Osteocyte (in vitro differentiated cells): ENCODE measurements around the gene FBXO34. TPM values are rescaled to one million over a fixed set of nuclear protein-coding genes. Genes with fewer than 3 reads are reported as not detected.
A peak's percentile ranks its signal among the peaks of the same experiment; 100 is the strongest.

Source experiments
- DNase-seq: peaks from one replicate; pipeline ENCODE4 v3.0.0; 2021; ENCODE audit warnings: mixed read lengths; ENCODE audit not compliant: unreplicated experiment; ENCODE audit errors: extremely low spot score
- H3K27ac Mint-ChIP-seq: one replicate; pipeline ENCODE4 v1.8.0; 2021; ENCODE audit warnings: mild to moderate bottlenecking, mixed read lengths; ENCODE audit not compliant: unreplicated experiment
- H3K27me3 Mint-ChIP-seq: one replicate; pipeline ENCODE4 v1.8.0; 2021; ENCODE audit warnings: mixed read lengths; ENCODE audit not compliant: unreplicated experiment
- H3K36me3 Mint-ChIP-seq: one replicate; pipeline ENCODE4 v1.8.0; 2021; ENCODE audit warnings: mixed read lengths; ENCODE audit not compliant: unreplicated experiment
- H3K4me1 Mint-ChIP-seq: one replicate; pipeline ENCODE4 v1.8.0; 2021; ENCODE audit warnings: mixed read lengths; ENCODE audit not compliant: unreplicated experiment
- H3K4me3 Mint-ChIP-seq: one replicate; pipeline ENCODE4 v1.8.0; 2021; ENCODE audit warnings: mild to moderate bottlenecking, moderate library complexity, mixed read lengths; ENCODE audit not compliant: unreplicated experiment
- H3K9me3 Mint-ChIP-seq: one replicate; pipeline ENCODE4 v1.8.0; 2021; ENCODE audit warnings: mixed read lengths; ENCODE audit not compliant: unreplicated experiment
- total RNA-seq: library from RNA; stranded (reverse); gene quantifications from 2 replicates; pipeline ENCODE4 v1.2.1, GENCODE V29; 2021
- TF ChIP-seq, protein P1 (sequence below): fragments of 200-600 bp; sonication (generic); IDR thresholded peaks from 2 replicates; pipeline ENCODE4 v1.5.0; 2021; ENCODE audit warnings: antibody characterized with exemption, mild to moderate bottlenecking, moderate library complexity

Gene FBXO34
- total RNA-seq, 1 donor from 2014 or later: 16.4 TPM

DNA sequence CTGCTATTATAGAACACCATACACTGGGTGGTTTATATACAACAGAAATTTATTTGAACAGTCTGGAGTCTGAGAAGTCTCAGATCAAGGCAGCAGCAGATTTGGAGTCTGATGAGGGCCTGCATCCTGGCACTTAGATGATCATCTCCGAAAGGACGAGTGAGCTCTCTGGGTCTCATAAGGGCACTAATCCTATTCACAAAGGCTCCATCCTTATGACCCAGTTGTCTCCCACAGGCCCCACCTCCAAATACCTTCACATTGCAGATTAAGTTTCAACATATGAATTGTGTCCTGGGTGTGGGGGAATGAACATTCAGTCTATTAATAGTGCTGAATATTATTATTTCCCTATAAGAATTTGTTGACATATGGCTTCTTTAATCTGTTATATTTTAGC lies 53.6 kb downstream of the FBXO34 start:
- TF ChIP-seq, protein P1, sequence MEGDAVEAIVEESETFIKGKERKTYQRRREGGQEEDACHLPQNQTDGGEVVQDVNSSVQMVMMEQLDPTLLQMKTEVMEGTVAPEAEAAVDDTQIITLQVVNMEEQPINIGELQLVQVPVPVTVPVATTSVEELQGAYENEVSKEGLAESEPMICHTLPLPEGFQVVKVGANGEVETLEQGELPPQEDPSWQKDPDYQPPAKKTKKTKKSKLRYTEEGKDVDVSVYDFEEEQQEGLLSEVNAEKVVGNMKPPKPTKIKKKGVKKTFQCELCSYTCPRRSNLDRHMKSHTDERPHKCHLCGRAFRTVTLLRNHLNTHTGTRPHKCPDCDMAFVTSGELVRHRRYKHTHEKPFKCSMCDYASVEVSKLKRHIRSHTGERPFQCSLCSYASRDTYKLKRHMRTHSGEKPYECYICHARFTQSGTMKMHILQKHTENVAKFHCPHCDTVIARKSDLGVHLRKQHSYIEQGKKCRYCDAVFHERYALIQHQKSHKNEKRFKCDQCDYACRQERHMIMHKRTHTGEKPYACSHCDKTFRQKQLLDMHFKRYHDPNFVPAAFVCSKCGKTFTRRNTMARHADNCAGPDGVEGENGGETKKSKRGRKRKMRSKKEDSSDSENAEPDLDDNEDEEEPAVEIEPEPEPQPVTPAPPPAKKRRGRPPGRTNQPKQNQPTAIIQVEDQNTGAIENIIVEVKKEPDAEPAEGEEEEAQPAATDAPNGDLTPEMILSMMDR: no peak
- H3K4me3 Mint-ChIP-seq: no peak overlapping the region
- H3K36me3 Mint-ChIP-seq: peaks cover 9% of the 10 kb centered on the region
- H3K4me1 Mint-ChIP-seq: peaks cover 10% of the 10 kb centered on the region
- DNase-seq: no peak
- no peaks in the 10 kb centered on the region for H3K9me3 Mint-ChIP-seq
- H3K27me3 Mint-ChIP-seq: no peaks in the 10 kb centered on the region
- no peak overlapping the region for H3K27ac Mint-ChIP-seq

DNA sequence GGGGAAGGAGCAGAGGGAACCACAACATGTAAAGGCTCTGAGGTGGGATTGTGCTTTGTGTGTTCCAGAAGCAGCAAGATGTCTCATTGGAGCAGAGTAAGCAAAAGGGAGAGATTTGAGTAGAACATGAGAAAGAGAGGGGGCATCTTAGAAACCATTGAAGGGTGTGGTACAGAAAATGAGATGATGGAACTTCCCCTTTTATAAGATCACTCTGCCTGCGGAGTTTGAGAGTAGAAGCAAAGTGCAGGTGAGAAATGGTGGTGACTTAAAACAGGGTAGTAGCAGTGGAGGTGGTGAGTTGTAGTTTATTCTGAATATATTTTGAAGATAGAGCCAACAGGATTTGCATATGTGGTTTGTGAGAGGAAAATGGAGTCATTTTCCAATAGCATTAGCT lies 56.0 kb downstream of the FBXO34 start:
- Mint-ChIP-seq H3K27me3 (no peaks in the 10 kb centered on the region), H3K9me3 (no peaks in the 10 kb centered on the region), H3K27ac (no peak overlapping the region), H3K4me1 (peaks cover 12% of the 10 kb centered on the region), H3K36me3 (peaks cover 9% of the 10 kb centered on the region), H3K4me3 (no peak overlapping the region)
- TF ChIP-seq, protein P1: no peak
- DNase-seq: no peak

DNA sequence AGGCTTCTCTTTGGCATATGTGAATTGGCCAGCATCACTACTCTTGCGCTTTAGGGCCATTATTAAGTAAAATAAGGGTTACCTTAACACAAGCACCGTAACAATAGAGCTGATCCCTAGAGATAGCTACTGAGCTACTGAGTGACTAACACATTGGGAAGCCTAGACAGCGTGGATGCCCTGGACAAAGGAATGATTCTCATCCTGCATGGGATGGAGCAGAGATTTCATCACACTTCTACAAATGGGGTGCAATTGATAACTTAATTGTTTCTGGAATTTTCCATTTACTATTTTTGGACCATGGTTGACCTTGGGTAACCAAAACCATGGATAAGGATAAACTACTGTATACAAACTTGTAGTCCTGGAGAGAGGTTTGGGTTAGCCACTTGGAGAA lies 57.1 kb downstream of the FBXO34 start:
- peaks cover 22% of the 10 kb centered on the region for H3K4me1 Mint-ChIP-seq
- TF ChIP-seq, protein P1: no peak
- peaks cover 8% of the 10 kb centered on the region for H3K36me3 Mint-ChIP-seq
- no peak overlapping the region for H3K27ac Mint-ChIP-seq
- DNase-seq: no peak
- H3K27me3 Mint-ChIP-seq: no peaks in the 10 kb centered on the region
- H3K9me3 Mint-ChIP-seq: no peaks in the 10 kb centered on the region
- H3K4me3 Mint-ChIP-seq: no peak overlapping the region

DNA sequence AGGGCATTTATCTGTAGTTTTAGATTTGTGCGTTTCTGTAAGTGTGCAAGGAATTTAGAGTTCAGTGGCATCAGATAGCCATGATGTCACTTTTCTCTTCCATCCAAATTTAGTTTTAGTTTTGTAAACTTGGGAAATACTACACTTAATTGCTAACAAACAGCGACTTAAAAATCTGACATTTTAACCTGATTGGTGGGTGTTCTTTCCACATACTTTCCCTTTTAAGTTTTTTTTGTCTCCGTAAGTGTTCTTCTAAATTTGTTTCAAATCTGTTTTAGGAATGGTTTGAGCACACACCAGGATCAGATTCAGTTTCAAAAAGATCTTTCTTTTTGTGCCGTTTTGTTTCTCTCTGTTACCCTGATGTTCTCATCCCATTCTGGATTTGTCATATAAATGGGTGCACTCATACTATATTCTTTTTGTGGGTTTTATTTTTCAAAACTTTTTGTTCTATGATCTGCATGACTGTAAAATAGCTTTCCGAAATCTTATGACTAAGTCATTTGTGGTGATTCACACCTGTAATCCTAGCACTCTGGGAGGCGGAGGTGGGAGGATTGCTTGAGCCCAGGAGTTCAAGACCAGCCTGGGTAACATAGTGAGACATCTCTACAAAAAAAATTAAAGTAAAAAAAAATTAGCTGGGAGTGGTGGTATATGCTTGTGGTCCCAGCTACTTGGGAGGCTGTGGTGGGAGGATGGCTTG lies 58.9 kb downstream of the FBXO34 start:
- Mint-ChIP-seq H3K9me3 (no peaks in the 10 kb centered on the region), H3K4me3 (no peak overlapping the region), H3K36me3 (peaks cover 3% of the 10 kb centered on the region), H3K4me1 (peaks cover 38% of the 10 kb centered on the region), H3K27ac (peak overlapping the region; percentile 9), H3K27me3 (no peaks in the 10 kb centered on the region)
- TF ChIP-seq, protein P1: no peak
- DNase-seq: no peak

DNA sequence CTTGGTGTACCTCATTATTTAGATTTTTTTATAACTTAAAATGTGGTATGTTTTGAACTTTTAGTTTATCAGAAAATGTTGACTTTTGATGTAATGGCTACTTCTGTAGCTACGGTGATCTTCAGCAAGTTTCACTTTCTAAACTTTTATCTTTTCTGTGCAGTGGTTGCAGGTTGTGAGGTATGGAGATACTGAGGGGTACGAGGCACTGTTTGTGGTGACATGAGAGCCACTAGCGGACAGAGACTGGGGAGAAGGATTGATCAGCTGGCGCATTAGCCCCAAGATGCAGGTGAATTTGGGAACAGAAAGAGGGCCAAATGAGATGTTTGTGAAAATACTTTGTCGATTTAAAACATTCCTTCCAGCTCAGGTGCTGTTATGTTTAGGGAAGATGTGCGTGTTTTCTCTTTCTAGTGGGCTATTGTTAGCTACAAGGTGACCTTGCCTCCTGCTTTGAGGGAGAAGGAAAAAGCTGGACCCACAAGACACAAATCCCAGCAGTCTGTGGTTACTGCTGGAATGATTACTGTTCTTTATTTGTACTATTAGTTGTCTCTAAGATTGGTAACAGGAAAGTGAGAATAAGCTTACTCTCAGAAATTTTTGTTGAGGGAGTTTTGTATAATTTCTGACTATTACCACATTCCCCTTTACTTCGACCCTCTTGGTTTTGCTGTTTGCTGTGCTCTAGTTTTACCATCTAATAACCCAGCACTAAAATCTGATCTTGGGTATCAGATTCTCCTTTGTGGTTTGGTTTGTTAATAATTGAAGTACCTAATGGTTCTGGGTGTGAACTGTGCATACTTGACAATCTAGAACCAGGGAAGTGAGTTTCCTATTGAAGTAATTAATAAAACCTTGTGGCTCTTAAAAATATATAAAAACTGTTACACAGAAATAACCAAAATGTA lies 61.7 kb downstream of the FBXO34 start:
- no peaks in the 10 kb centered on the region for H3K9me3 Mint-ChIP-seq
- H3K4me1 Mint-ChIP-seq: peaks cover 48% of the 10 kb centered on the region
- DNase-seq: no peak
- no peaks in the 10 kb centered on the region for H3K27me3 Mint-ChIP-seq
- H3K4me3 Mint-ChIP-seq: no peak overlapping the region
- H3K36me3 Mint-ChIP-seq: no peaks in the 10 kb centered on the region
- TF ChIP-seq, protein P1: no peak
- H3K27ac Mint-ChIP-seq: peak overlapping the region; percentile 45
